IPS DF 4.7 (cell line): ENCODE measurements around the gene NTRK1.

Experiments used
- DNase-seq: peaks from one replicate; pipeline ENCODE4 v3.0.0-alpha.2; 2013; ENCODE audit warnings: low spot score; ENCODE audit errors: extremely low read depth

The NTRK1 gene

GRCh38 chr1:156897078-156897825 is 36.6 kb downstream of the NTRK1 start:
- DNase-seq = no peak

GRCh38 chr1:156898161-156898566 is 37.5 kb downstream of the NTRK1 start:
- DNase-seq = no peak

GRCh38 chr1:156898971-156899664 is 38.5 kb downstream of the NTRK1 start:
- DNase-seq = no peak

- DNase-seq = no peak
These were observed 39.5 kb downstream of the NTRK1 start for GRCh38 chr1:156899956-156900718.

- no peak for DNase-seq
These were observed 40.4 kb downstream of the NTRK1 start for GRCh38 chr1:156900896-156901589.

GRCh38 chr1:156901590-156901900 is 40.9 kb downstream of the NTRK1 start:
- DNase-seq = no peak

GRCh38 chr1:156901966-156902915 is 41.6 kb downstream of the NTRK1 start:
- DNase-seq = no peak

- DNase-seq = no peak
These were observed 42.8 kb downstream of the NTRK1 start for GRCh38 chr1:156903328-156904091.

GRCh38 chr1:156904187-156904959 is 43.7 kb downstream of the NTRK1 start:
- no peak for DNase-seq

GRCh38 chr1:156905176-156905575 is 44.5 kb downstream of the NTRK1 start:
- DNase-seq = no peak

GRCh38 chr1:156905651-156906050 is 45.0 kb downstream of the NTRK1 start:
- no peak for DNase-seq

- DNase-seq = no peak
These were observed 45.7 kb downstream of the NTRK1 start for GRCh38 chr1:156906206-156906906.

- no peak for DNase-seq
These were observed 47.9 kb downstream of the NTRK1 start for GRCh38 chr1:156908541-156908940.

GRCh38 chr1:156908955-156909354 is 48.3 kb downstream of the NTRK1 start:
- DNase-seq = no peak

GRCh38 chr1:156909671-156910070 is 49.0 kb downstream of the NTRK1 start:
- DNase-seq = no peak

- no peak for DNase-seq
These were observed 49.7 kb downstream of the NTRK1 start for GRCh38 chr1:156910309-156910782.

GRCh38 chr1:156911577-156912298 is 51.1 kb downstream of the NTRK1 start:
- DNase-seq = no peak

- no peak for DNase-seq
These were observed 51.6 kb downstream of the NTRK1 start for GRCh38 chr1:156912310-156912709.
